ENCODE measurements around the gene WASHC2A.
"Not testable (repeated sequence)": the region's sequence is repeated elsewhere in the genome, so short reads cannot be mapped to it uniquely, and the experiment has no call there.

WASHC2A gene, protein sequence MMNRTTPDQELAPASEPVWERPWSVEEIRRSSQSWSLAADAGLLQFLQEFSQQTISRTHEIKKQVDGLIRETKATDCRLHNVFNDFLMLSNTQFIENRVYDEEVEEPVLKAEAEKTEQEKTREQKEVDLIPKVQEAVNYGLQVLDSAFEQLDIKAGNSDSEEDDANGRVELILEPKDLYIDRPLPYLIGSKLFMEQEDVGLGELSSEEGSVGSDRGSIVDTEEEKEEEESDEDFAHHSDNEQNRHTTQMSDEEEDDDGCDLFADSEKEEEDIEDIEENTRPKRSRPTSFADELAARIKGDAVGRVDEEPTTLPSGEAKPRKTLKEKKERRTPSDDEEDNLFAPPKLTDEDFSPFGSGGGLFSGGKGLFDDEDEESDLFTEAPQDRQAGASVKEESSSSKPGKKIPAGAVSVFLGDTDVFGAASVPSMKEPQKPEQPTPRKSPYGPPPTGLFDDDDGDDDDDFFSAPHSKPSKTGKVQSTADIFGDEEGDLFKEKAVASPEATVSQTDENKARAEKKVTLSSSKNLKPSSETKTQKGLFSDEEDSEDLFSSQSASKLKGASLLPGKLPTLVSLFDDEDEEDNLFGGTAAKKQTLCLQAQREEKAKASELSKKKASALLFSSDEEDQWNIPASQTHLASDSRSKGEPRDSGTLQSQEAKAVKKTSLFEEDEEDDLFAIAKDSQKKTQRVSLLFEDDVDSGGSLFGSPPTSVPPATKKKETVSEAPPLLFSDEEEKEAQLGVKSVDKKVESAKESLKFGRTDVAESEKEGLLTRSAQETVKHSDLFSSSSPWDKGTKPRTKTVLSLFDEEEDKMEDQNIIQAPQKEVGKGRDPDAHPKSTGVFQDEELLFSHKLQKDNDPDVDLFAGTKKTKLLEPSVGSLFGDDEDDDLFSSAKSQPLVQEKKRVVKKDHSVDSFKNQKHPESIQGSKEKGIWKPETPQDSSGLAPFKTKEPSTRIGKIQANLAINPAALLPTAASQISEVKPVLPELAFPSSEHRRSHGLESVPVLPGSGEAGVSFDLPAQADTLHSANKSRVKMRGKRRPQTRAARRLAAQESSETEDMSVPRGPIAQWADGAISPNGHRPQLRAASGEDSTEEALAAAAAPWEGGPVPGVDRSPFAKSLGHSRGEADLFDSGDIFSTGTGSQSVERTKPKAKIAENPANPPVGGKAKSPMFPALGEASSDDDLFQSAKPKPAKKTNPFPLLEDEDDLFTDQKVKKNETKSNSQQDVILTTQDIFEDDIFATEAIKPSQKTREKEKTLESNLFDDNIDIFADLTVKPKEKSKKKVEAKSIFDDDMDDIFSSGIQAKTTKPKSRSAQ (N-terminal part only)

DNA sequence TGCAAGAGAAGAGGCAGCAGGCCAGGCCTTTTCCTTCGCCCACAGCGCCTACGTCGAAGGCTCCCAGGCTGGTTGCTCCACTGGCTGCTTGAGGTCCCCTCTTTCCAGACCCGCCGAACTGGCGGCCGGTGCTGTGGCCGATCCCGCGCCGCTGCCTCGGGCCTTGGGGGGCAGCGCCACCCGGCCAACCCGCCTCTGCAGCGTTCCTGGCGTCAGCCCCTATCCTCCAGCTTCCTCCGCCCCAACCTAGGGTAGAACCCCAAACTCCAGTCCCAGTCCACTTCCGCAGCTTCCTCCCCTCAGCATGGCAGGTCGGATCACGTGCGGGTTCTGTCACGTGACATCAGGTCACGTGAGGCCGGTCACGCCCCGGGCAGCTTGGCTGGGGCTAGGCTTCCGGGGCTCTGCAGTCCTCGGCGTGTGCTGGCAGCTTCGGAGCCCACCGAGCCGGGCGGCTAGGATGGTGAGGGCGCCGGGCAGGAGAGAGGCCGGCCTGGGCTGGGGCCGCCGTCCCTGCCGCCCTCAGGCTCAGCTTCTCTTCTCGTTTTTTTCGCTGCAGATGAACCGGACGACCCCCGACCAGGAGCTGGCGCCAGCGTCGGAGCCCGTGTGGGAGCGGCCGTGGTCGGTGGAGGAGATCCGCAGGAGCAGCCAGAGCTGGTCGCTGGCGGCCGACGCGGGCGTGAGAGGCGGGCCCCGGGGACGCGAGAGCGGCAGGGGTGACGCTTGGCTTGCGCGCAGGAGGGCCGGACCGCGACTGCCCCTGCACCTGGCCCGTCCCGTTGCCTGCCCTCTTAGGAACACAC is at the start of gene WASHC2A:
TSS of gene WASHC2A (plus strand) at position 409 of the 806 bp plus-strand sequence. CDS start at position 461, 52 bp downstream.
- DNase-seq, result peak; percentile 90 to 95

- not testable (repeated sequence) for DNase-seq
Observed at GRCh38 chr10:50019279-50019678, 48.5 kb upstream of the WASHC2A start.

GRCh38 chr10:50020451-50021024 is 47.2 kb upstream of the WASHC2A start:
- DNase-seq, result not testable (repeated sequence)

GRCh38 chr10:50021646-50022045 is 46.1 kb upstream of the WASHC2A start:
- DNase-seq, result no peak

DNA sequence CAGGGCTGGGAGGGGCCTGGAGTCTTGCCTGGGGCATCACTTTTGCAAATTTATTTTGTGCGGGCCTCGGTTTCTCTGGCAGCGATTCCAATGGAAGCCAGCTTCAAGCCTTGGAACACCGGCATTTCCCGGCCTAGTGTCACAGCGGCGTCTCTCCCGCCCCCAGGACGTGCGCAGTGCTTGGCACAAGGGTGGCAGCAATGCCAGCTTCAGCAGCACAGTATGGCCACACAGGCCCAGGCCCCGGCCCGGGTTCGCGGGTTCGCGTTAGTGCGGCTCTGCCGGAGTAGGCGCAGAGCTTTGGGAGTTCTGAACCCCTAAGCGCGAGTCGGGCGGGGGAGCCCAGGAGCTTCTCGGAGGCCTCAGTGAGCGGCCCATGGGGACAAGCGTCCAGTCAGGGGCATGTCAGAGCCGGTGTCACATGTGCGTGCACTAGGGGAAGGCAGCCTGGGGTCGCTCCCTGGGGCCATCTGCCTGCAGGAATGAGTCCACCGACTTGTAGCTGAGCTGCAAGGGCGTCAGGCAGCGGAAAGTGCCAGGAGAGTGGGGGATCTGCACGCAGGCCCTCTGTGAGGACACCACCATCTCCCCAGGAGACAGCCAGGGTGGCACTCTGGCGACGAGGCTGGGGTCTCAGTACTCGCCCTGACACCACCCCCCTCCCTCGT is 42.9 kb upstream of the WASHC2A start:
- not testable (repeated sequence) for DNase-seq

DNA sequence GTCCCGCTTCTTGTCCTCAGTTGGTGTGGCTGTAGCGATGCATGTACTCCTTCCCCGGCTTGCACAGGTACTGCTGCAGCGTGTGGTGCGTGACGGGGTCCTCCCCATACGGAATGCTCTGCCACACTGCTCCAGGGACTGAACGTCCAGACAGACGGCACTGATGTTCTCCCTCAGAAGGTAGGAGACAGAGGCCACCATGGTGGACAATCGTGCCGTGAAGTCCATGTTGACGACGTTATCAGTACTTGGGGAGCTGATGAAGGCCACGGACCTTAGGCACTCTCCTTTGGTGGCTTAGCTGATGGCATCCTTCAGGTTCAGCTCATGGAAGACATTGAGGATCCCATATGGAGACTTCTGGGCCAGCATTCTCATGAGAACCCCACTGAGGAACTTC is 42.1 kb upstream of the WASHC2A start:
- DNase-seq, result no peak

GRCh38 chr10:50027195-50027594 is 40.6 kb upstream of the WASHC2A start:
- DNase-seq, result no peak

DNA sequence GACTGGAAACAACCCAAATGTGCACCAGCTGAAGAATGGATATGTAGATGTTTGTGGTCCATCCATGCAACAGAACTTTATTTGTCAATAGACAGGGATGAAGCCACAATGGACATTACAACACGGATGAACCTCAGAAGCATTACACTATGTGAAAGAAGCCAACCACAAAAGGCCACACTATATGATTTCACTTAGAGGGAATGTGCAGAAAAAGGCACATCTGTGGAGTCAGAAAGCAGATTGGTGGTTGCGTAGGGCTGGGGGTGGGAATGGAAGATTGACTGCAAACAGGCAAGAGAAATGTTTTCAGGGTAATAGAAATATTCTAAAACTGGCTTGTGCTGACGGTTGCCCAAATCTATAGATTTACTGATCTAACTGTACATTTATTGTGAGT is 34.3 kb upstream of the WASHC2A start:
- no peak for DNase-seq

GRCh38 chr10:50035337-50035736 is 32.4 kb upstream of the WASHC2A start:
- DNase-seq, result not testable (repeated sequence)

DNA sequence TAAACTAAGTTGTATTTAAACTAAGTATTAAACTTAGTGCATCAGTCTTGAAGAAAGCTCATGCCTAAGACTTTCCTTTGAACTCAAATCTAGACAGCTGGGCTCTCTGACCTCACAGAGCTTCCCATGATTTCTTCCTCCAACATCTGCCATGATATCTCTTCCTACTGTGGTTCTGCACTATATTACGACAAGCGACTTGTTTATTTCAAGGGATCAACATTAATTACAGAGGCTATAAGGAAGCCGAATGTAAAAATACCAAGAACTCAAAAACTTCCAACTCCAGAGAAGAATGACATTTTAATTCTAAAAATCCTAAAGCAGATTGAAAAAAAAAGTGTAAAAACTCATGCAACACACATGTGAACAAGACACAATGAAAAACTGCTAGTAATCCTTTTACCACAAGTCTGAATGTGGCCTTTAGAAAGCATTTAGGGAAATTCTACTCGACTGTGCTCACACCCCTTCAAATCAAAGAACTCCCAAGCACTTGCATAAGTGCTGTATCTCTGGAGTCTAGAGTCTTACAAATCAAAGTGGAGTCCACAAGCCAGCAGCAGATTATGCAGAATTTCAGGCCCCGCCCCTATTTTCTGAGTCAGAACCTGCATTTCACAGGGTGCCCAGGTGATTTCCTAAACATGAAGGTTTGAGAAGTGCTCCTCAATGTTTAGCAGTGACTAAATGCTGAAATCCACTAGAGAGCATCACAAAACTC is 22.7 kb upstream of the WASHC2A start:
- DNase-seq, result no peak

GRCh38 chr10:50046457-50046856 is 21.3 kb upstream of the WASHC2A start:
- DNase-seq, result not testable (repeated sequence)

DNA sequence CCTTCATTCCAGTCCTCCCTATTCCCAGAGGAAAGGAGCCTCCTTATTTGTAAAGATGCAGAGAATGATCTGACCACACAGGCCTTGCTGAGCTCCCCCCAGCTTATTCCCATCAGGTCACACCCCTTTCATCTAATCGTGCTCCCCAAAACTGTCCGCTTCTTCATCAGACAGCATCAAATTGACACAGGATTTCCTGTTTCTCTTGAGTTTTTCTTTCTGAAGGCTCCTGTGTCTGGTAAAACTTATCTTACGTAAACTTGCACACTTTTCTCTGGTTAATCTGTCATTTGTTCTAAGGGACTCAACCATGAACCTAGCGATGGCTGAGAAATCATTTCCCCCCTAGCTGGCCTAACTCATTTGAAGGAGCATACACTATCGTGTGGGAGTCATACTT is 20.2 kb upstream of the WASHC2A start:
- not testable (repeated sequence) for DNase-seq

GRCh38 chr10:50051995-50052660 is 15.6 kb upstream of the WASHC2A start:
- DNase-seq, result not testable (repeated sequence)

DNA sequence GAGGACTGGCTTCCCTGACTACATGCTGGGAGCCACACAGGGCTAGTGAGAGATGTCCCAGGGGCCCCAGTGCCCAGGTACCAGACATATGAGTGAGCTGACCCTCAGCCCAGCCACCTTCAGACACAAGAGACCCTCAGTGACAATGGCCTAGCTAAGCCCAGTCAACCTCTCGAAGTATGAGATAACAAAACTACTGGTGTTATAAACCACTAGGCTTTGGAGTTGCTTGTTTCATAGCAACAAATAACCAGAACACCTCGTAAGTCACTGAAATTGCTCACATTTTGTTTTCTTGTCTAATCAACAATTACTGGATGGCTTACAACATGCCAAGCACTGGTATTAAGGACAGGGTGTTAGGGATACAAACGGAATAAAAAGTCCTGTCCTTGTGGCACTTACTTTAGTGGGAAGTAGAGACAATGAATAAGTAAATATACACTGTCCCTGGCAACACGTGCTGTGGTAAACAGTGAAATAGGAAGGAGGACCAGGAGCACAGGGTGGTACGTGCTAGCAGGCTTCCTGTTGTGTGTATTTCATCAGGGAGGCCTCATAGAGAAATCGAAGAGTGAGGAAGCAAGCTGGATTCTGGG is 14.9 kb upstream of the WASHC2A start:
- DNase-seq, result not testable (repeated sequence)

GRCh38 chr10:50055494-50056292 is 12.1 kb upstream of the WASHC2A start:
- DNase-seq, result not testable (repeated sequence)

GRCh38 chr10:50056654-50057053 is 11.1 kb upstream of the WASHC2A start:
- DNase-seq, result not testable (repeated sequence)

GRCh38 chr10:50058727-50059126 is 9.0 kb upstream of the WASHC2A start:
- not testable (repeated sequence) for DNase-seq

GRCh38 chr10:50059946-50060345 is 7.8 kb upstream of the WASHC2A start:
- DNase-seq, result not testable (repeated sequence)

Data from CD4-positive, alpha-beta T cell treated with Interleukin-4 for 1 hour (primary cell).